Ovary (tissue), 9 donors: Measurements from ENCODE around the gene DPY19L3. TPM values are rescaled to one million over a fixed set of nuclear protein-coding genes. Genes with fewer than 3 reads are reported as not detected.

Source experiments
- DNase-seq, 5 donors: peaks; one replicate each; pipeline ENCODE4 v3.0.0-alpha.2; 2019 to 2020
- H3K27ac ChIP-seq, 2 donors: fragments of 200-600 bp; one replicate each; pipeline versions ENCODE4 v1.5.1 to v1.8.0; 2019 to 2022
- H3K27me3 ChIP-seq: fragments of 200-600 bp; one replicate; pipeline ENCODE4 v1.8.0; 2022
- H3K36me3 ChIP-seq: fragments of 200-600 bp; sonication (generic); one replicate; pipeline ENCODE4 v1.5.1; 2019
- H3K4me1 ChIP-seq: one replicate; pipeline ENCODE4 v1.8.1; 2013; ENCODE audit warnings: mild to moderate bottlenecking, moderate library complexity; ENCODE audit not compliant: insufficient read depth
- H3K4me3 ChIP-seq: fragments of 200-600 bp; sonication (generic); one replicate; pipeline ENCODE4 v1.5.1; 2017
- H3K9me3 ChIP-seq, 2 donors: fragments of 200-600 bp in 1 of 2; sonication (generic) in 1 of 2; one replicate each; pipeline versions ENCODE4 v1.5.1 to v1.8.1; 2013 to 2019; ENCODE audit warnings: mild to moderate bottlenecking in 1 of 2, moderate library complexity in 1 of 2
- CTCF ChIP-seq, 3 donors: fragments of 450-650 bp in 2 of 3; fragments of 200-600 bp in 1 of 3; IDR thresholded peaks; one replicate each; pipeline versions ENCODE4 v1.5.1 to v1.8.0; 2016 to 2022; ENCODE audit warnings: antibody characterized with exemption in 3 of 3, mild to moderate bottlenecking in 1 of 3
- EP300 ChIP-seq: sonication (generic); formaldehyde crosslinking; IDR thresholded peaks from one replicate; pipeline ENCODE4 v1.6.1; 2017; ENCODE audit warnings: antibody characterized with exemption
- POLR2A ChIP-seq: fragments of 450-650 bp; IDR thresholded peaks from one replicate; pipeline ENCODE4 v1.6.1; 2017; ENCODE audit warnings: antibody characterized with exemption, mild to moderate bottlenecking, moderate library complexity
- WGBS, 3 donors: extraction: QIAGEN DNeasy Blood & Tissue Kit in 1 of 3; methylation state at CpG; one replicate each; pipeline versions ENCODE4 v1.1.5 to v1.1.7; 2013 to 2017; 5-methylcytosine and 5-hydroxymethylcytosine counted together
- intact Hi-C, 4 donors: fragments of 100-400 bp; cut with DNase I; formaldehyde crosslinking; loops; one replicate each; pipeline versions ENCODE4 v1.11.0 to v1.15.1; 2022 to 2023
- polyA plus RNA-seq, 2 donors: library from polyadenylated mRNA; stranded (reverse); fragments of 200-250 nt in 1 of 2; fragments of 350-450 nt in 1 of 2; fragmentation: Illumina TruSeq in 1 of 2; extraction: RNeasy Lipid Tissue Mini Kit (QIAGEN cat#74804) in 1 of 2; gene quantifications; one replicate each; pipeline ENCODE4 v1.2.3, GENCODE V29; 2013 to 2014
- total RNA-seq, 7 donors: library from RNA; depleted of rRNA in 2 of 7; stranded (reverse); fragments of >200 nt in 2 of 7; fragmentation: NEBNext Ultra II Directional in 3 of 7; extraction: Animal tissue kit (Norgen Biotek cat#: 25700) in 3 of 7; gene quantifications; one replicate each; pipeline versions ENCODE4 v1.1.0 to v1.2.4, GENCODE V29; 2016 to 2023
- donor health status: DM: no; HTN: no; CAD: no; lungs with moderate emphysema.
- donor health status: DM: no; HTN: no; CAD: no.
- donor health status: Bipolar disorder and iron deficiency.
- donor health status: DM: yes; HTN: yes; CAD: no.
- donor health status: DM: no; HTN: no; CAD: no.
- donor health status: DM: yes; HTN: yes; CAD: no.

The DPY19L3 gene
- total and polyA plus RNA-seq, 9 donors, result 9.6 to 49.8 (median 43.9) TPM

DNA sequence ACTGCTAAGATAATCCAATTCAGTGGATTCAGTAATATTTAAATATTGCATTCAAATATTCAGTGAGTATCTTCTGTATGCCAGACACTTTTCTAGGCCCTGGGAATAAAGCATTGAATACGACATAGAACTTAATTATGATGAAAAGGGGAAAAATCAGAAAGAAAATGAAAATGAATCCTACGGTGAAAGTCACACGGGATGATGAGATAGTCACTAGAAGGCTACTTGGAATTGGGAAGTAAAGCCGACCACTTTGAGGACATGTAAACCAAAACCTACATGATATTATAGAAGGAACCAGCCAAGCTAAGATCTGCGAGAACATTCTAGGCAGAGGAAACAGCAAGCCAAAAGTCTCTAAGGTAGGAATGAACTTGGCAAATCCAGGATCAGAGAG lies 10.1 kb downstream of the DPY19L3 start:
- 95 to 100% (median 97%) methylated on average over 5 of the region's 5 CpGs for WGBS, 3 donors
- Histone ChIP-seq H3K27me3 (no peaks in the 10 kb centered on the region), H3K4me1 (no peaks in the 10 kb centered on the region), H3K9me3 (no peaks in the 10 kb centered on the region), H3K4me3 (no peak overlapping the region), H3K36me3 (no peaks in the 10 kb centered on the region), H3K27ac (no peak overlapping the region)
- intact Hi-C loops, result no loop called here
- DNase-seq, result no peak
- TF ChIP-seq CTCF (IDR thresholded peaks at IDR 0.05) (no peak), POLR2A (no peak), EP300 (no peak)

DNA sequence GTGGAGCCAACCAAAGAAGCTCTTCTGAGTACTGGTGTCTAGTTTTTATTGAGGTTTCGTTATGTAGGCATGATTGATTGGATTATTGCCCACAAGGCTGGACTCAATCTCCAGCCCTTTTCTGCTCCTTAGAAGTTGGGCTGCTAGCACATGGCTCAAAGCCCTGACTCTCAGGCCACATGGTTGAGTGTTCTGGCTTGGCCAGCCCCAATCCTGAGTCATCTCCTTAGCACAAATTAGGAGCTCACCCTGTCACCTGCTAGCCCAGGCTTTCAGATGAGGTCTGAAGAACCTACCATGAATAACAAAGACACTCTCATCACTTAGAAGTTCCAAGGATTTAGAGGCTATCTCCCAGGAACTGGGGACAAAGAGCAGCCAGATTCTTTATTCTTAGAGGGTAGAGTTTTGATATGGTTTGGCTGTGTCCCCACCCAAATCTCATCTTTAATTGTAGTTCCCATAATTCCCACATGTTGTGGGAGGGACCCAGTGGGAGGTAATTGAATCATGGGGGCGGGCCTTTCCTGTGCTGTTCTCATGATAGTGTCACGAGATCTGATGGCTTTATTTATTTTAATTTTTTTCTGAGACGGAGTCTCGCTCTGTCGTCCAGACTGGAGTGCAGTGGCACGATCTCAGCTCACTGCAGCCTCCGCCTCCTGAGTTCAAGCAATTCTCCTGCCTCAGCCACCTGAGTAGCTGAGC lies 11.3 kb downstream of the DPY19L3 start:
- H3K9me3 ChIP-seq, result no peaks in the 10 kb centered on the region
- no peaks in the 10 kb centered on the region for H3K36me3 ChIP-seq
- intact Hi-C loops, result no loop called here
- TF ChIP-seq POLR2A (no peak), CTCF (IDR thresholded peaks at IDR 0.05) (no peak), EP300 (no peak)
- no peaks in the 10 kb centered on the region for H3K4me1 ChIP-seq
- no peak overlapping the region for H3K27ac ChIP-seq
- H3K4me3 ChIP-seq, result no peak overlapping the region
- H3K27me3 ChIP-seq, result no peaks in the 10 kb centered on the region
- no peak for DNase-seq
- 93 to 97% (median 95%) methylated on average over 8 of the region's 8 CpGs for WGBS, 3 donors

DNA sequence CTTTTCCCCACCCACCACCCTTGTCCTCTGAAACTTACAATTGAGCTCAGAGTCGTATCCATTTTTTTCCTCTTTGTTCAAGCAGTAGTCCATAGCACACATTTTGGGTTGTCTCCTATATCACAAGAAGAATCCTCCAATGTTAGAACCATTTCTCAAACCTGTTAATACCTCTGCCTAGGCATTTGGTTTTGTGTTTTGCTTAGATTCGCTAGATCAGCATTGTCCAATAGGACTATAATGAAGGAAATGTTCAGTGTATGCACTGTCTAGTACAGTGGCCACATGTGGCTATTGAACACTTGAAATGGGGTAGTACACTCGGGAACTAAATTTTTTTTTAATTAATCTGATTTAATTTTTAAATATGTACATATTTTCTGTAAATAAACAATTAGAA lies 12.6 kb downstream of the DPY19L3 start:
- H3K27me3 ChIP-seq, result no peaks in the 10 kb centered on the region
- H3K36me3 ChIP-seq, result no peaks in the 10 kb centered on the region
- H3K9me3 ChIP-seq, result no peaks in the 10 kb centered on the region
- DNase-seq, result no peak
- intact Hi-C loops, result no loop called here
- H3K27ac ChIP-seq, result no peak overlapping the region
- TF ChIP-seq EP300 (no peak), CTCF (IDR thresholded peaks at IDR 0.05) (no peak), POLR2A (no peak)
- no peaks in the 10 kb centered on the region for H3K4me1 ChIP-seq
- H3K4me3 ChIP-seq, result no peak overlapping the region
- 76 to 85% (median 79%) methylated on average over 3 of the region's 3 CpGs for WGBS, 3 donors

DNA sequence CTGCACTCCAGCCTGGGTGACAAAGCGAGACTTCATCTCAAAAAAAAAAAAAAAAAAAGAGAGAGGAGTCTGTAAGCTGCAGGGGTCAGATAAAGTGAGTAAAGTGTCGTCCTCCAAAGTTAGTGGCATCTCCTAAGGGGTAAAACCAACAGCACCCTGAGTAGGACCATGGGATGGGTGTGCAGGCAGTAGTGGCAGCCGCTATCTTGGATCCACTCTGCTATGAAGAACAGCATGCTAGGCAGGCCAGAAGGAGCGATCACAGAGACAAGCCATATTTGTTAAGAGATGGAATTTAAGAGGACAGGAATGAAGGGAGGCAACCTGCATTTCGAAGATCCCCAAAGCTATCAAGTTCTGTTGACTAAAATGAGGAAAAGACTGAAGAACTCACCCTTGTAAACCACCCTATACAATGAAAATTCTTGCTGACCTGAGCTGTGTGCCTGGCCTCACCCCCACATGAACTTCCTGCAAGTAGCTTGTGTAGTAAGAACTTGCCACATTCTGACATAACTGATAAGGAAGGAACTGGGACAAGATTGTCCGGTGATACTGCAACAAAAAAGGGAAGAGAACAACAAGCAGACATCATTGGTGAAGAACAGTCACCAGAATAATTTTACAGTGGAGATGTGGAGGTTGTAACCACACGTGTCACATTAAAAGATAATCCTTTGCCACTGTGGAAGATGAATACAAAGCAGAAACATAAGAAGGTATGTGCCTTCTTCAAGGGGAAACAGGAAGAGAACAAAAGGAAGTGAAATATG lies 16.2 kb downstream of the DPY19L3 start:
- Histone ChIP-seq H3K4me3 (no peak overlapping the region), H3K36me3 (no peaks in the 10 kb centered on the region), H3K27ac (no peak overlapping the region), H3K4me1 (no peaks in the 10 kb centered on the region), H3K27me3 (no peaks in the 10 kb centered on the region), H3K9me3 (no peaks in the 10 kb centered on the region)
- intact Hi-C loops, result no loop called here
- no peak for DNase-seq
- WGBS, 3 donors, result 75 to 78% (median 77%) methylated on average over 7 of the region's 7 CpGs
- no peak for TF ChIP-seq POLR2A
- TF ChIP-seq EP300, result no peak
- no peak for TF ChIP-seq CTCF (IDR thresholded peaks at IDR 0.05)
